GM12891 (cell line): ENCODE data around the gene ATG16L2.
"Not testable (repeated sequence)": the region's sequence is repeated elsewhere in the genome, so short reads cannot be mapped to it uniquely, and the experiment has no call there.

Experiments used
- DNase-seq: peaks from one replicate; pipeline ENCODE4 v3.0.0; 2011; ENCODE audit warnings: low spot score; ENCODE audit not compliant: insufficient read length
- FAIRE-seq: peaks from 2 replicates; lab custom pipeline; 2011; peaks lifted over from hg19 to GRCh38; lab: Jason Lieb, UNC
- PAX5 ChIP-seq: IDR thresholded peaks from 2 replicates; pipeline ENCODE4 v1.6.1; 2011; ENCODE audit warnings: low read length, moderate library complexity, mild to moderate bottlenecking; ENCODE audit not compliant: insufficient read depth, severe bottlenecking
- POLR2A ChIP-seq: IDR thresholded peaks from 2 replicates; pipeline ENCODE4 v1.6.1; 2011; ENCODE audit warnings: low read depth, low read length, control low read depth
- POLR2AphosphoS5 ChIP-seq: IDR thresholded peaks from 2 replicates; pipeline ENCODE4 v1.6.1; 2011; ENCODE audit warnings: low read depth, low read length, control low read depth
- POU2F2 ChIP-seq: IDR thresholded peaks from 2 replicates; pipeline ENCODE4 v1.6.1; 2011; ENCODE audit warnings: low read depth, mild to moderate bottlenecking, control low read depth, low read length, moderate library complexity
- SPI1 ChIP-seq: IDR thresholded peaks from 2 replicates; pipeline ENCODE4 v1.6.1; 2011; ENCODE audit warnings: low read depth, low read length, control low read depth
- TAF1 ChIP-seq: IDR thresholded peaks from 2 replicates; pipeline ENCODE4 v1.6.1; 2011; ENCODE audit warnings: low read depth, low read length, control low read depth

The ATG16L2 gene

DNA sequence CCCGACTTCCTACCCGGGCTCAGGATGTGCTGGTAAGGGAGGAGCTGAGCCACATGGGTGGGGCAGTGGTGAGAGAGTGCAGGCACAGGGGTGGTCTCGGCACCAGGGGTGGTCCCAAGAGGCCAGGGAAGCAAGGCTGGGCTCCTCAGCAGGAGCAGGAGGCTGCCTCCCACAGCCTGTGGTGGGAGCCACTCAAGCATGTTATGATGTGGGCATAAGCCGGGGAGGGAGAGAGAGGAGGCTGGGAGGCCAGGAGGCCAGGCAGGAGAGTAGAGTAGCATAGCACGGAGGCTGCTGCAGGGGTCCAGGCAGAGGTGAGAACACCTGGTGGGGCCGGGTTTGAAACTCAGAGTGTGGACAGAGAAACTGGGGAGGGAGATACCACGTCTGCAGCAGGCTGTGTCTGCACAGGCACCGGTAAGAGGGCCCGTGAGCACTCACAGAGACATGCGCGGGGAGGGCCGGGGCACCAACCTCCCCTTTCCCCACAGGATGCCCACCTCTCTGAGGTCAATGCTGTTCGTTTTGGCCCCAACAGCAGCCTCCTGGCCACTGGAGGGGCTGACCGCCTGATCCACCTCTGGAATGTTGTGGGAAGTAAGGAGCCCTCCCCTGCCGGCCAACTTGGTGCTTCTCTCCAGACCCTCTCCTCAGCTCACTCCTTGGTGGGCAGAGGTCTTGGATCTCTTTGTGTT, 10.7 kb downstream of the ATG16L2 start:
- DNase-seq = no peak
- no peak for FAIRE-seq
- TF ChIP-seq PAX5 = no peak
- TF ChIP-seq TAF1 = no peak
- TF ChIP-seq POU2F2 = 0 out of 2 replicates have a peak, but pooled peaks have one; percentile 20
- TF ChIP-seq POLR2AphosphoS5 = no peak; the same call in 1 of the 2 replicates
- no peak for TF ChIP-seq SPI1
- TF ChIP-seq POLR2A = peak; percentile 46; the same call in 1 of the 2 replicates

DNA sequence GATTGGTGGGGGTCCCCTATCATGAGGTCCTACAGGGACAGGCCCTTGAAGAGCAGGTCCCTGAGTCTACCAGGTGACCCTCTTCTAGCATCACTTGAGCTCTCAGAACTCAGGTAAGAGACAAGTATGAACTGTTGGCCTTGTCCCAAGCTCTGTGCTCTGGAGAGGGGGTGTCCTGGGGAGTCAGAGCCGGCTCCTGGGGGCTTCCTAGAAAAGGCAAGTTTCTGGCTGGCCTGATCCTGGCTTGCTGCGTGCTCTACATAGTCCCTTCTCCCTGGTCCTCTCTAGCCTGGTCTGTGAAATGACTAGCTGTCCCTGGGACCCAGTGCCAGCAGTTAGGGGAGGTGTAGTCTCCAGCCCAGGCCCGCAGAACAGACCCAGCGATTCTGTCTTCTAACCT, 11.4 kb downstream of the ATG16L2 start:
- FAIRE-seq (no peak), DNase-seq (no peak)
- TF ChIP-seq POLR2A (no peak), PAX5 (no peak), POLR2AphosphoS5 (no peak), SPI1 (no peak), TAF1 (no peak), POU2F2 (no peak)

DNA sequence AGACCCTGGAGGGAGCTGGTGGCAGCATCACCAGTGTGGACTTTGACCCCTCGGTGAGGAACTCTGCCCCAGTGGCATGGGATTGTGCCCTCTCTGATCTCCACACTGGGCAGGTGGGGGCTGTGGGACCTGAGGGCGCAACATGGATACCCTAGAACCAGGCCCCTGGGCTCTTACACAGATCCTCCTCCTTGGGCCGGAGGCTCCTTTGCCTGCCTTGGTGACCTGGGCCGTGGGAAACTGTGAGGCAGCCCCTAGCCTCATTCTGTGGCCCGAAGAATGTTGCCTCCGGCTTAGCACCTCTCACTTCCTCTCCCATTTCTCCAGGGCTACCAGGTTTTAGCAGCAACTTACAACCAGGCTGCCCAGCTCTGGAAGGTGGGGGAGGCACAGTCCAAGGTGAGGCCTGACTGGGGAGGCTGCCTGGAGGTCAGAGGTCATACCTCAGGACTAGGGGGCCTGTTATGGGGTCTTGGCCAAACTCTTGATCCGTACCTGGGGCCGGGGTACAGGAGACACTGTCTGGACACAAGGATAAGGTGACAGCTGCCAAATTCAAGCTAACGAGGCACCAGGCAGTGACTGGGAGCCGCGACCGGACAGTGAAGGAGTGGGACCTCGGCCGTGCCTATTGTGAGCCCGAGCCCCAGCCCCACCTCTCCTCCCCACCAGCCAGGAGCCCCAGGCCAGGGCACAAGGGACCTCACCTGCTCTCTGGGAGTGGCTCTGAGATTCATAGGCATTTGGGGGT, 12.2 kb downstream of the ATG16L2 start:
- no peak for FAIRE-seq
- DNase-seq = no peak
- TF ChIP-seq PAX5 (no peak), POLR2A (peak; percentile 24), POU2F2 (no peak), SPI1 (peak; percentile 43), POLR2AphosphoS5 (0 out of 2 replicates have a peak, but pooled peaks have one; percentile 17), TAF1 (no peak)

DNA sequence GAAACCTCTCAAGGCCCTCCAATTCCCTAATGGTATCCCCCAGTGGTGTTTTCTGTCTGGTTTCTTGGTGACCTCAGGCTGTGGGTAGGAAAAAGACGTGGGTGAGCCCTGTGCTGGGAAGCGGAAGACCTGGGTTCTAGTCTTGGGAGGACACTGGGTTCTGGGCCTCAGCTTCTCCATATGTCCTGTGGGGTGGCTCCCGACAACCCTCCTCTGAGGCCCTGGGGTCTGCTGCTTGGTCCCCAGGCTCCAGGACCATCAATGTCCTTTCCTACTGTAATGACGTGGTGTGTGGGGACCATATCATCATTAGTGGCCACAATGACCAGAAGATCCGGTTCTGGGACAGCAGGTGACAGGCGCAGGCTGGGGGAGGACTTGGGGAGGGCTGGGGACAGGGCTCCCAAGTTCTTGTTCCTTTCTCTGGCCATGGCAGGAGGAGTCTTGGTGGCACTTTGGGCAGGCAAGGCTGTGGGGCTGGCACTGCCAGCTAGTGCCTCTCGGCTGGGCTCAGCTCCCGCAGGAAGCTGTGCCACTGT, 12.8 kb downstream of the ATG16L2 start:
- TF ChIP-seq SPI1 (no peak), TAF1 (no peak), POLR2A (no peak), POLR2AphosphoS5 (no peak; the same call in 1 of the 2 replicates), POU2F2 (no peak), PAX5 (no peak)
- FAIRE-seq (no peak), DNase-seq (no peak)

DNA sequence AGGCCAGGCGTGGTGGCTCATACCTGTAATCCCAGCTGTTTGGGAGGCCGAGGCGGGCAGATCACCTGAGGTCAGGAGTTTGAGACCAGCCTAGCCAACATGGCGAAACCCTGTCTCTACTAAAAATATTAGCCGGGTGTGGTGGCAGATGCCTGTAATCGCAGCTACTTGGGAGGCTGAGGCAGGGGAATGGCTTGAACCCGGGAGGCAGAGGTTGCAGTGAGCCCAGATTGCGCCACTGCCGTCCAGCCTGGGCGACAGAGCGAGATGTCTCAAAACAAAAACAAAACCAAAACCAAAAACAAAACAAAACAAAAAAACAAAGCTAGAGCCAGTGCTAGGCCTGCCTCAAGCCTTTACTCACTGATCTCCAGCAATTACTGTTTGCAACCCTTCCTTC, 13.4 kb downstream of the ATG16L2 start:
- not testable (repeated sequence) for FAIRE-seq, DNase-seq

DNA sequence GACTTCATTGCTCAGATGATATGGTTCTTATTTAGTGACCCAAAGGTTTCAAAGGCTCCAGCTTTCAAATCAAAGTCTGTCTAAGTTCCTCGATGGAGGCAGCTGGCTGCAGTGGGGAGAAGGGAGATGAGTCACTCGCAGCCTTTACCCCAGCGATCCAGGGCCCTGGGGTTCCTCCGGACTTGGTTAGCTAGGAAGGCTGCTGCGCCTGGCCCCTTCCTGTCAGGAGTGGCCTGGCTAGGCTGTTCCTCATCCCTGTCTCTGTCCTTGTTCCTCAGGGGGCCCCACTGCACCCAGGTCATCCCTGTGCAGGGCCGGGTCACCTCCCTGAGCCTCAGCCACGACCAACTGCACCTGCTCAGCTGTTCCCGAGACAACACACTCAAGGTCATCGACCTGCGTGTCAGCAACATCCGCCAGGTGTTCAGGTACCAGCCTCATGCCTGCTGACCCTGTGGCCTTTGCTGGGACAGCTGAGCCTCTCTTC, 13.9 kb downstream of the ATG16L2 start:
- DNase-seq (no peak), FAIRE-seq (no peak)
- TF ChIP-seq TAF1 (no peak), POLR2A (peak; percentile 56), POLR2AphosphoS5 (no peak)

DNA sequence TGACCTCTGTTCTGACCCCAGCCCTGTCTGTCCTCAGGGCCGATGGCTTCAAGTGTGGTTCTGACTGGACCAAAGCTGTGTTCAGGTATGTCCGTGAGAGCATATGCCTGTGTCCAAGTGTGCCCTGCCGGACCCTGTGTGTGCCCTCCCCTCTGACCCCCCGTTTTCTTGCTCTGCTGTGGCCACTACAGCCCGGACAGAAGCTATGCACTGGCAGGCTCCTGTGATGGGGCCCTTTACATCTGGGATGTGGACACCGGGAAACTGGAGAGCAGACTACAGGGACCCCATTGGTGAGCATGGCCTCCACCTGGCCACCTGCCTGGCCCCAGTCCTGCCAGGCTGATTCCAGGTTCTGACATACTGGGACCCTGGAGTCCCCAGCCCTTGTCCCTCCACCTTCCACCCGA, 14.5 kb downstream of the ATG16L2 start:
- TF ChIP-seq POU2F2 = no peak
- TF ChIP-seq PAX5 = no peak
- no peak for TF ChIP-seq POLR2A
- TF ChIP-seq SPI1 = no peak
- no peak for TF ChIP-seq TAF1
- TF ChIP-seq POLR2AphosphoS5 = no peak
- FAIRE-seq = no peak
- no peak for DNase-seq

DNA sequence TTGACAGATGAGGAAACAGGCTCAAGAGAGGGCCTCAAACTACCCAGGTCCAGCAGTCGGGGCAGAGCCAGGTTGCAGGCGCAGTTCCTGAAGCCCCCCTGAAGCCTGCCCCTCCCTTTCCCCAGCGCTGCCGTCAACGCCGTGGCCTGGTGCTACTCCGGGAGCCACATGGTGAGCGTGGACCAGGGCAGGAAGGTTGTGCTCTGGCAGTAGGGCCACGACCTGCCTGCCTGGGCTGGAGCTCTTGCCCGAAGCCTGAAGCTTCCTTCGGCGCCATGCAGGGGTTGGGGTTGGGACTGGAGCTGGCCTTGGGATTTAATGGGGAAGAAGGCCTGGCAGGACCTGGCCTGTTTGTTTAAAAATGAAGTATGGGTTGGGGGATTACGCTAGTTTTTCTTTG, 15.0 kb downstream of the ATG16L2 start:
- no peak for DNase-seq
- TF ChIP-seq PAX5 (no peak), TAF1 (no peak), POU2F2 (no peak), POLR2A (no peak), SPI1 (no peak), POLR2AphosphoS5 (no peak)
- no peak for FAIRE-seq

DNA sequence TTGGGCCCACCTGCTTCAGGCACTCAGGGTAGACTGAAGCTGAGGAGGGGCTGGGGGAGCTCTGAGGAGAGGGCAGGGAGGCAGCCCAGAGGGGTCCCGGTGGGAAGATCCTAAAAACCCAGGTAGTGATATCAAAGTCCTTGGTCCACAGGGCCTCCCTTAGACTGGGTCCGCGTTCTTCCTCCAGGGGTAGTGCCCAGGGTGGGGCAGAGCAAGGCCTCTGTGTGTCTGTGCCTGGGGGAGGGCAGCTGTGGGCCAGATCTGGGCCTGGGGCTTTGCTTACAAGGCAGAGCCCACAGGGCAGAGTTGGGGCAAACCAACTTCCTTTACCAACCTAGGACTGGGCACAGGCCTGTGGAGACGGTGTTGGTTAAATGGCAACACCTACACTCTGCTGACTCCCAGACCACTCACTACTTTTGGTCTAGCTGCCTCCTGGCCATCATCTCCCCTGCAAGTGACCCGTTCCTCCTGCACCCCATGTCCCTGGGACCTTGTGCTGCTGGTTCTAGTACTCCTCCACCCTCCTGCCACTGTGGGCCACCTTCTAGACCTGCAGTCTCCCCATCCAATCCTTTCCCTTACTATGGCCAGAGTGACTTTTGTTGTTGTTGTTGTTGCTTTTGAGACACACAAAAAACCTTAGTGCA, 15.8 kb downstream of the ATG16L2 start:
- TF ChIP-seq POU2F2 (no peak), POLR2AphosphoS5 (0 out of 2 replicates have a peak, but pooled peaks have one; percentile 12), SPI1 (no peak)
- no peak for DNase-seq
- no peak for FAIRE-seq
